Transverse colon (tissue), 3 donors: ENCODE measurements around the gene SEZ6.

Source experiments
- CTCF ChIP-seq, 5 experiments: fragments of 200-600 bp in 3 of 5; fragments of 450-650 bp in 2 of 5; sonication (generic) in 3 of 5; IDR thresholded peaks; 1 replicate in 2 of 5; 2 replicates in 3 of 5; pipeline ENCODE4 v1.5.1; 2016 to 2017; ENCODE audit warnings: antibody characterized with exemption in 5 of 5, inconsistent platforms in 3 of 5, mild to moderate bottlenecking in 2 of 5, moderate library complexity in 1 of 5
- POLR2A ChIP-seq: fragments of 450-650 bp; IDR thresholded peaks from one replicate; pipeline ENCODE4 v1.6.1; 2016; ENCODE audit warnings: antibody characterized with exemption, mild to moderate bottlenecking, moderate library complexity

DNA sequence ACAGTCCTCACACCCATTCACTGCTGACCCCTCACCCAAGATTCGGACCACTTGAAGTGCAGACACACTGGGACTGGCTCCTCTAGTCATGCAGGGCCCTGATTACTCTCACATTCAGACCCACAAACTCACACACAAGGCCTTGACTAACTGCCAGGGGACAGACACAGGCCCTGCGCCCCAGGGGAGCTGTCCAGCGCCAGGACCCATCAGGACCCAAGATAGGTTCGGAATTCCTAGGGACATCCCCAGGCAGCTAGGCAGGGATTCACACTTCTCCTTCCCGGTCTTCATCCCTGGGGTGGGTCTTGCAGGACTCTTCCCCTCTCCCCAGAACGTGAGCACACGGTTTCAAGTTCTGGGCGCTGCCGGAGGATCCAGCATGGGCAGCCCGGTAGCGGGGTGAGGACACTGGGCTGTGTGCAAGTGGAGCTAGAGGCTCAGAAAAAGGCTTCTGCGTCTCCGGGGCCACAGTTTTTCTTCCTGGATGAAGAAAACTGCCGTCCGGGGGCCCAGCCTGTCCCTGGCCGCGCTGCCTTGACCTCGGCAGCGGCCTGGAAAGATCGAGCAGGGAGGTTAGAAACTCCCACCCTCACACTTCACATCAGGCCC is 1.6 kb downstream of the SEZ6 start:
- TF ChIP-seq POLR2A (no peak), CTCF (IDR thresholded peaks at IDR 0.05) (no peak)
